Stimulated activated CD8-positive, alpha-beta memory T cell treated with anti-CD3 and anti-CD28 coated beads, Interleukin-4, amount 100 ng/mL, for 24 hours (primary cell): ENCODE data around the gene IQGAP2.
"Not testable (repeated sequence)": the region's sequence is repeated elsewhere in the genome, so short reads cannot be mapped to it uniquely, and the experiment has no call there.

Experiments used
- DNase-seq: peaks from one replicate; pipeline ENCODE4 v3.0.0-alpha.2; 2020; ENCODE audit warnings: low read depth

IQGAP2 gene, protein sequence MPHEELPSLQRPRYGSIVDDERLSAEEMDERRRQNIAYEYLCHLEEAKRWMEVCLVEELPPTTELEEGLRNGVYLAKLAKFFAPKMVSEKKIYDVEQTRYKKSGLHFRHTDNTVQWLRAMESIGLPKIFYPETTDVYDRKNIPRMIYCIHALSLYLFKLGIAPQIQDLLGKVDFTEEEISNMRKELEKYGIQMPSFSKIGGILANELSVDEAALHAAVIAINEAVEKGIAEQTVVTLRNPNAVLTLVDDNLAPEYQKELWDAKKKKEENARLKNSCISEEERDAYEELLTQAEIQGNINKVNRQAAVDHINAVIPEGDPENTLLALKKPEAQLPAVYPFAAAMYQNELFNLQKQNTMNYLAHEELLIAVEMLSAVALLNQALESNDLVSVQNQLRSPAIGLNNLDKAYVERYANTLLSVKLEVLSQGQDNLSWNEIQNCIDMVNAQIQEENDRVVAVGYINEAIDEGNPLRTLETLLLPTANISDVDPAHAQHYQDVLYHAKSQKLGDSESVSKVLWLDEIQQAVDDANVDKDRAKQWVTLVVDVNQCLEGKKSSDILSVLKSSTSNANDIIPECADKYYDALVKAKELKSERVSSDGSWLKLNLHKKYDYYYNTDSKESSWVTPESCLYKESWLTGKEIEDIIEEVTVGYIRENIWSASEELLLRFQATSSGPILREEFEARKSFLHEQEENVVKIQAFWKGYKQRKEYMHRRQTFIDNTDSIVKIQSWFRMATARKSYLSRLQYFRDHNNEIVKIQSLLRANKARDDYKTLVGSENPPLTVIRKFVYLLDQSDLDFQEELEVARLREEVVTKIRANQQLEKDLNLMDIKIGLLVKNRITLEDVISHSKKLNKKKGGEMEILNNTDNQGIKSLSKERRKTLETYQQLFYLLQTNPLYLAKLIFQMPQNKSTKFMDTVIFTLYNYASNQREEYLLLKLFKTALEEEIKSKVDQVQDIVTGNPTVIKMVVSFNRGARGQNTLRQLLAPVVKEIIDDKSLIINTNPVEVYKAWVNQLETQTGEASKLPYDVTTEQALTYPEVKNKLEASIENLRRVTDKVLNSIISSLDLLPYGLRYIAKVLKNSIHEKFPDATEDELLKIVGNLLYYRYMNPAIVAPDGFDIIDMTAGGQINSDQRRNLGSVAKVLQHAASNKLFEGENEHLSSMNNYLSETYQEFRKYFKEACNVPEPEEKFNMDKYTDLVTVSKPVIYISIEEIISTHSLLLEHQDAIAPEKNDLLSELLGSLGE (N-terminal part only)

DNA sequence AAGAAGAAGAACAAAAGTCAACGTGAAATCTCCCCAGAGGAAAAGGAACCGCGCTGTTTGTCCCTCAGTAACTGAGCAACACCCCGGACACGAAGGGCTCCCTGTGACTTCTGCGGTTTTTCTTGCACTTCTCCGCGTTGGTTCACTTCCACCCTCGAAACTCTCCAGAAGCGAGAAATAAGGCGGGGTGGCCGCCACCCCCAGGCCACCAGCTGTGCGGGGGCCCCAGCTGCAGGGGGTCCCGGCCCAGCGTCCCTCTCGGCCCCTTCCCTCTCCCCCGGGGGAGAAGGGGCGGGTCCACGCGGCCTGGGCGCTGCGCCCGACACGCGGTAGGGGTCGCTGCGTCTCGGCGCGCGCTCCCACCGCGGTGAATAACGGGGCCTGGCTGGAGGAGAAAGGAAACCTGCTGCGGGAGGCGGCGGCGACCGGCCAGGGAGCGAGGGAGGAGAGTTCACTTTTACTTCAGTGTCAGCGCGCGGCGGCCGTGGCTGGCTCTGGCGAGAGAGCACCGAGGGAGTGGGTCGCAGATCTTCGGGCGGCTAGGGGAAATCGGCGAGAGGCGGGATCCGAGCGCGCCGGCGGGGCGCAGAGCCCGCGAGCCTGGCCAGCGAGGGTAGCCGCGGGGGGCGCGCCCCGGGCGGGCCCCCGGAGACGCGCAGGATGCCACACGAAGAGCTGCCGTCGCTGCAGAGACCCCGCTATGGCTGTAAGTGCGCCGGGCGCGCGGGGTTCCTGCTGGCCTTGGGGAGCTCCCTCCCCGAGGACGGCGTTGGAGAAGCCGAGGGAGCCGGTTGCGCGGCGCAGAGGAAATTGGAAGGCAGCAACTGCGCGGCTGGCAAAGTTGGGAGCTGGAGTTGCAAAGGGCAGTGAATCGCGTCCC, at the start of gene IQGAP2:
IQGAP2 (plus strand) TSS at position 400 of the 880 bp plus-strand sequence; CDS start at position 661, 261 bp downstream.
- DNase-seq = peak; percentile 73

DNA sequence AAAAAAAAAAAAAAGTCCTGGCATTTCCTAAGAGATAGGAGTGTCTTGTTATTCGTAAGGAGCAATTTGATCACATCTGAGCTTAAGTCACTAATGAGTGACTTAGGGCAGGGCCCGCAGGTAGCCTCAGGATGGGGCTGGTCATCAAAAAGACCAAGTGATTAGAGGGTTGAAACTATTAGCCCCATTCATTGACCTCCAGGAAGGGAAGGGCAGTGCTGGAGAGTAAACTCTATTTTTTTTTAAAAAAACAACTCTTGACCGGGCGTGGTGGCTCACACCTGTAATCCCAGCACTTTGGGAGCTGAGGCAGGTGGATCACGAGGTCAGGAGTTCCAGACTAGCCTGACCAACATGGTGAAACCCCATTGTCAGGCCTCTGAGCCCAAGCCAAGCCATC, 46.2 kb upstream of the IQGAP2 start:
- DNase-seq = no peak

DNA sequence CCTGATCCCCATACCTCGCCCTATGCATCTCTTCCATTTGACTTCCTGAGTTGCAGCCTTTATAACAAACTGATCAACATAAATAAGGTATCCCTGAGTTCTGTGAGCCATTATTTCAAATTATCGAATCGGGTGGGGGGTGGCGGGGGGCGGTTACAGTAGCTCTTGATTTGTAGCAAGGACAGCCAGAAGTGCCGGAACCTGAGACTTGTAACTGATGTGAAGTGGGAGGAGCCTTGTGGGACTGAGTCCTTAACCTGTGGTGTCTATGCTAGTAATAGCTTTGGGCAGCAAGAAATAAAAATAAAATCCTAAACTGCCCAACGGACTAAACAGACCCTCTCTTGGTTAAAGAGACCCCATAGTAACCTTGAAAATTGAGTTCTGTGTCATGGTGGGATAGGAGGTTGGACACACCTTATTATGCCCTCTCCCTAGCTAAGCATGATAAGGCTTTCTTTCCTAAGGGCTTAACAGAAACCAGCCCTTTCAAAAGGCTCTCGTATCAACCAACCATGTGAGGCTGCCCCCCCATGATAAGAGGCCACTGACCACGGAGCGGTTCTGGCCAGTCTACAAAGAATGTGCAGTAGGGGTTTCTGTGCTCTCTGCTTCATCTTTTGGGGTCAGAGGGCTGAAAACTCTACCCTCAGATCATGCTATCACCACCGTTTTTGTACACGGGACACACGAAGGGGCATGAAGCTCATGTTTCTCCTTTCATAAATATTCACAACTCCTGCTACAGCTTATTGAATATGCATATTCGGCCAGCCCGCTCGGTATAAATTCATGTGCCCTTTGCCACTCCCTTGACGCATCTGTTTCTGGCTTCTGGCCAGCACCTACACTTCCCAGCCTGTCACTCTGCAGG, 39.5 kb upstream of the IQGAP2 start:
- no peak for DNase-seq

DNA sequence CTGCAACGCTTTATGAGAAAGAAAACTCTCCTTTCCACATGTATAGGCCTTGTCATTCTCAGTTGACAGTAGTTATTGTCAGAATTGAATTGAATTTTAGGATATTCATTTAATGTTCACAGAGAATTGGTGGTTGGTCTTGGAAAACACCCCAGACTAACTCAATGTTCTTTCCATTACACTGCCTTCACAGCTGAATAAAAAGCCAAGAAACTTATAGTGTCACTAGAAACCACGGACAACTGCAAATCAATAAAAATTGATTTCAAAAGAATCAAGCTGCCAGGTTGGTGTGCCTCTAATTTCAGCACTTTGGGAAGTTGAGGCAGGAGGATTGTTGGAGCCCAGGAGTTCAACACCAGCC, 38.9 kb upstream of the IQGAP2 start:
- DNase-seq = no peak

DNA sequence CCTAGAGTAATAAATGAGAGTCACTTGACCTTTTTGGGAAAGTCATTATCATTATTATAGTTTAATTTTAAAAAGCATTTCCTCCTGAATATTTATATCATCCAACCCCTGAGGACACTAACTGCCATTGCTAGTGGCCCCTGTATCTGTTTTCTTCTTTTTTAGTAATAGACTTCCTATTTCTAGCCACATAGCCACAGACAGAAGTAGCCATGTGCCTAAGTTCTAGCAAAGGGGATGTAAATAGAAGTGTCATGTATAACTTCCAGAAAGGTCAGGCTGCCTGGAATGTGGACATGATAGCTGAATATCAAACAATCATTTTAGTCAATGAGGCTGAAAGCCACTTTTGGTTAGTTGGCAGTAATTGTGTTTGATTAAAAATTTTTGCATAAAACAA, 37.5 kb upstream of the IQGAP2 start:
- DNase-seq = no peak

DNA sequence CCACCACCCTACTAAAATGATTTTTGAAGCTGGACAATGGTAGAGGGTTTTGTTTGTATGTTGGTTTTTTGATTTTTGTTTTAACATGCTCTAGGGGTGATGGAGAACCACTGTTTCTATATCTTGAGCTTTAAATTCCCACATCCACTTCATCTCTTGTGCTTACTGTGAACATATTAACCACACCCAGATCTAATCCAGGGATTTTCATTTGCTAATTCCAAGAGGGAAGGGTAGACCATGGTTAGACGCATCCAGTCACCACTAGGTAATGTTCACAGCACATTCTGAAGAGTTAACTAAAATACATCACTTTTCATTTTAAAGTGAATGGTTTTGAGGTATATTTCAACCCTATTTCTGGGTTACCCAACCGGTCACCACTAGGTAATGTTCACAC, 36.5 kb upstream of the IQGAP2 start:
- no peak for DNase-seq

DNA sequence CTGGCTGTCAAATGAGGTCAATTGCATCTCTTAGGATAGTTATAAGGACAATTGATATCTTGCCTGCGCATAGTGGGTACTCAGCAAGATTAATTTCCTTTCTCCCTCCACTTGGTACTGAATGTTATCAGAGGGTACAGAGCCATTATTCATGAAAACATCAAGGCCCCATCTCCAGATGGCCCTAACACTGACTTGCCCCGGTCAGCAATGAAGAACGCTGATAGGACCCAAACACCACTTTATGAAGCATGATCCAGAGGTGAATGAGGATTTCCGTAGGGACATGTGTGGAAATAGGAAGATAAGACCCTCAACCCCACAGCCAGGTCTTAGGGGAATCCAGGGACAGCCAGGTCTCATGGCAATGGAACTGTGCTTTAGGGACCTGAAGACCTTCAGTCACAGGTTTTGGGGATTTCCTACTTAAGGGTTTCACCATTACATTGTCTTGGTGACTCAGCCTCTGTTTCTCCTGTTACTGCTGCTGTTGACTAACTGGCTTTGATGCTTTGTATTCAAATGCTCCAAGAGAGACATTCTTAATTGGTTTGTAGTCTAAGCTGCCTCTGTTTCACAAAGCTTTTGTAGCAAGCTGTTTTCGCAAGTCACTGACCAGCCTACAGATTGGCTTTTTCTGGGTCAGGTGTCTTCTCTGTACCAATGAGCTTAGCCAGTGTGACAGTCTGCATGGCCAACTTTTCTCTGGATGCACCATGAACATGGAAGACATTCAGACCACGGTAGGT, 35.3 kb upstream of the IQGAP2 start:
- DNase-seq = no peak

DNA sequence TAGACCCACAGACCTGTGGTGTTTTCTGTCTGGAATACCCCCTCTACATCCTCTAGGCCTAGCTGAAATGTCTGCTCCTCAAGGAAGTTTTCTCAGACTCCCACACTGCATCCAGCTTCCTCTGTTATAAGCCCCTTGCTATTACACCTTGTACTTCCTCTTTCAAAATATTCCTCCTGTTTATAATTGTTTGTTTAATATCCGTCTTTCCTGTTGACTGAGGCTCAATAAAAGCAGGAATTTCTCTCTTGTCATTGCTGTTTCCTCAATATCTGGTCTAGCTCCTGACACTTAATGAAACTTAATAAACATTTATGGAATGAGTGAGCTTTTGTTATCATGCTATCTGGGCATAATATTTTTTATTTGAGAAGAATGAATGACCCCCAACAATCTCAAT, 34.1 kb upstream of the IQGAP2 start:
- no peak for DNase-seq

DNA sequence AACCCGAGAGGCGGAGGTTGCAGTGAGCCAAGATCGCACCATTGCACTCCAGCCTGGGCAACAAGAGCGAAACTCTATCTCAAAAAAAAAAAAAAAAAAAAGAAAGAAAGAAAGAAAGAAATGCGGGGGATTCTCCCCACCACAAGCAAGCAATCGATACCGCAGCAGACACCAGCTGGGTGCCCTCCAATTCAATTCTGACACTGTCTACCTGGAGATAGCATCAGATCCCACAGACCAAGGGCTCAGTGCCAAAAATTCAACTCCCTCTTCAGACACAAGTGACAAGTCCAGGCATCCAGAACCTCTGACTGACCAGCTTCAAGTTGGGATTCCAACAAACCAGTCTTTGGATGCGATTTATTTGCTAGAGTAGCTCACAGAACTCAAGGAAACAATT, 33.4 kb upstream of the IQGAP2 start:
- not testable (repeated sequence) for DNase-seq

DNA sequence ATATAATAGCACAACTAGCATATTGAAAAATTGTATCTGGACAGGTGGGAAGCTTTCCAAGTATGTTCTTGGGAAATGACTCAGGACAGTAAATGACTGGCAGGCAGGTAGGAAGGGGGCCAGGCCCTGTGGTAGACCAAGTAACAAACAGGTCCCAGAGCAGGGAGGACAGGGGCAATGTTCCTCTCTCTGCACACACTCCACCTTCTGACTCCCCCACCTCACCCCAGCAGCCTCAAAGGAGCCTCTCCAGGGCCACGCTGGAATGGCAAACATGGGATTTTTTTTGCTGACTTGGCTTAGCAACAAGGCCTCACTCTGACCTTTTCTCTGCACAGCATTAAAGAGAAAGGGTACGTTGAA, 31.1 kb upstream of the IQGAP2 start:
- no peak for DNase-seq

DNA sequence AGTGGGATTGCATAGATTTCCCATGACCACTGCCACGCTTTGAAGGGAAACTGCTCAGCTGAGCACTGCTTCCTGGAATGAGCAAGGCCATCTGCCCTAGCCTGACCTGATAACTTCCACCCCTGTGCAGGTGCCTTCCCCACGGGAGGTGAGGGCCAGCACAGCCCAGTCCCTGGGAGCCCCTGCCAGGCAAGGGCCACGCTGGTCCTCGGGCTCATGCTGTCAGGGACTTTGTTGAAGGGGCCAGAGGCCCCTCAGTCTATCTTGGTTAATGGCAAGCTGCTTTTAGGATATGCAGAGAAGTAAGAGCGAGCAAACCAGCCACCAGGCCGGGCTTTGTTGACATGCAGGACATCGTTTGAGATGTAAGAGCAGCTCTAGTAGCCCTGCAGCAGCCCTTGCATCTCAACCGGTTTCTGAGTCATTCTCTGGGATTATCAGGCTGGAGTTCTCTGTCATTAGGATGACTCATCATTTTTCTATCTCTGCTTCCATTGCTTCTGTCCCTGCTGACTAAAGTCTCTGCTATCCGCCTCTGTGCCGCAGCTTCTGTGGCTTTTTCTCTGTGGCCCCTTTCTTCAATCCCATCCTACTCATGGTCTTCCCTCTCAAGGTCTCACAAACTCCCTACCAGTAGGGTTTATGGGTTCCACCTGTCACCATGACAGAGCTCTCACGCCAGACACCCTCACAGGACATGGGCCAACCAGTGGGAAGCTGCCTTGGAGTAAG, 30.6 kb upstream of the IQGAP2 start:
- no peak for DNase-seq

DNA sequence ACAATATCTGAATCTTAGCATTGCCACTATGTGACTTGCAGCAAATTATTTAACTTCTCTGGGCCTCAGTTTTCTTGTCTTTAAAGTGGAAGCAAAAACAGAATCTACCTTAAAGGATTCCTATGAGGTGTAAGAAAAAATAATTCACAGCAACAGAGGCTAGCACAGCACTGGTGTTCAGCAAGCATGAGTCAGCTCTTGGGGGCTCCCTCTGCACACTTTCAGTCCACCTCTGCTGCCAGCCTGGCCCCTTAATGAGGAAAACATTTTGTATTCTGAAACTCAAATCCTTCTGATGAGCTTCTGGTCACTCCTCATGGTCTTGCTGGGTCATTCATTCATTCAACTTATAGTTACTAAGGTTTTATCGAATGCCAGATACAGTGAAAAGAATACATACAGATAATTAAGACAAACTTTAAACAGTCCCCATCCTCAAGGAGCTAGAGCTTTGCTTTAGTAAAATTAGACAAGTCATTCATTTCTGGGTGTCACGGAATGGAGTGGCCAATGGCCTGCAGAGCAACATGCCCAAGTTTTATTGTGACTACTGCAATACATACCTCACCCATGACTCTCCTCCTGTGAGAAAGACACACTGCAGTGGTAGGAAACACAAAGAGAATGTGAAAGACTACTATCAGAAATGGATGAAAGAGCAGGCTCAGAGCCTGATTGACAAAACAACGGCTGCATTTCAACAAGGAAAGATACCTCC, 26.8 kb upstream of the IQGAP2 start:
- DNase-seq = no peak

DNA sequence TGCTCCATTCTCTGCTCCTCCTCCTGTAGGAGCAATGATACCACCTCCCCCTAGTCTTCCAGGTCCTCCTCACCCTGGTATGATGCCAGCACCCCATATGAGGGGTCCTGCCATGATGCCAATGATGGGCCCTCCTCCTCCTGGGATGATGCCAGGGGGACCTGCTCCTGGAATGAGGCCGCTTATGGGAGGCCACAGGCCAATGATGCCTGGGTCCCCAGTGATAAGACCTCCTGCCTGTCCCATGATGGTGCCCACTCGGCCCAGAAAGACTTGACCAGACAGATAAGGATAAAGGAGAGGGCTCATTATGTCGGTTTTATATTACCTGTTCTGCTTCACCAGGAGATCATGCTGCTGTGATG, 26.2 kb upstream of the IQGAP2 start:
- DNase-seq = no peak

DNA sequence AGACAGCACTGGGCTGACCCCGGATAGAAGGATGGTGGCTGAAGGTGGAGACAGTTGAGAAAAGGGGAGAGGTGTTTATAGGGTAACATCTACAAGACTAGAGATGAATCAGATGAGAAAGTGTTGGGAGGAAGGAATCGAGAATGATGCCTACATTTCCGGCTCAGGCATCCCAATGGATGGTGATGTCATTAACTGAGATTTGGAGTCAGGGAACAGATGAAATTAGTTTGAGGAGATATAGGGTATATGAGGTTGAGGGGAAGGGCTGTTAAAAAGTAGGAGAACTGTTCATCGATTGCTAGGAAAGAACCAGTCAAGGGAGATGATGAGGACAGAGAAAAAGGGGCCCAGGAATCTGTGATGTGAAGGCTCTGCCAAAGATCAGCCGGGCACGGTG, 24.7 kb upstream of the IQGAP2 start:
- no peak for DNase-seq

DNA sequence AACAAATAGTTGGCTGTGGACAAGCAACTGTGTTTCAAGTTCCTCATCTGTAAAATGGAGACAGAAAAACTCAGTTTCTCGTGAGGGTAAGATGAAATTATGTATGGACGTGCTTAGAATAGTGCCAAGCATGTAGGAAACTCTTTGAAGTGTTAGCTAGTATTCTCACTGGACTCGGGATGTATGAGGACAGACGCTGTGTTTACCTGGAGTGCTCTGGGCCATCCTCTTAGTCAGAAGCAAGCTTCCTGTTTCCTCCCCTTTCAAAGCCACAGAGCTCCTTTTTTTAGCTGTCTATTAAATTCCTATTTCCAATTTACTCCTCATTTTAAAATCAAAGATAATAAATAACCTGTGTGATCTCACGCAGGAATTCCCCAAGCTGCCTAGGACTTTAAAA, 23.8 kb upstream of the IQGAP2 start:
- no peak for DNase-seq

DNA sequence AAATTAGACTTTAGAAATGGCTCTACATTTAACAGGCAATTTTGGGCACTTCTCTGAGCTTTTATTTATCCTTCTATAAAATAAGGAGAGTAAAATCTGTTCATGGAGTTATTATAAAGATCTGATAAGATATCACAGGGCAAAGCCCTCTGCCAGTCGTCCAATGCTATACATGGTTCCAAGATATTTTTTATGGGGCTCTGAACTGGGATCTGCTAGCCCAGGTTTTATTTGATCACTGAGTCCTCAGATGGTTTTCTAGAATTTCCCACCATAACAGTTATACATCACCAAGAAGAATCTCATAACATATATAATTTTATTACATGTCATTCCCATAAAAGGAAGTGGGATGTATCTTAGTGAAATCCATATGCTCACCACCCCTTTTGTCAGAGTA, 23.2 kb upstream of the IQGAP2 start:
- no peak for DNase-seq

DNA sequence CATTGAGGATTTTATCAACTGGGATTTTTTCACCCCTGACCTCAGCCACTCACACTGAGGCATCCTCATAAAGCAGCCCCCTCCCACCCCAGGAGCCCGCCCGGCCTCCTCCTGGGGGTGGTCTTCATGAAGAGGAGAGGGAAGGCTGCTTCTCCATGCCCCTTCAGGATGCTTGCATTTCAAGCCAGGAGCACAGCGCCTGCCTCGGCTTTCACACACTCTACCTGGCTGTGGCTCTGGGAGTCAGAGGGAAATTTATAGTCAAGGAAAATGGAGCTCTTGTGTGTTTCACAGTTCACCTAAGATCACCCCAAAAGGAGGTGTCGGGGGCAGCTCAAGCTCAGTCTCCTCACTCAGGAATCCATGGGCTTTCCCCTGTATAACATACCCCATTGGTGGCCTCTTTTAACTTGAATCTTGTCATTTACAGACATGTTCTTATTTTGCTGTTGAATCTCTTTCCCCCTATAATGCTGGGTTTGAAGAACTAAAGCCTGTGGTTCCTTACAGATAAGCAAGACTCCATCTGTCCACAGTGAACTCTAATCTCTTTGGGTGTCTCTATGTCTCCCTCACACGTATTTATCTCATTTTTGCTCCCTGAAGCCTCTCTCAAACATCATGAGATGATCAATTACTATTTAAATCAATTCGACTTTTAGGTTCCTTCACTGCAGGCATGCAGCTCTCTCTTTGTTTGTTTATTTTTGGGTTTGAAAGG, 22.6 kb upstream of the IQGAP2 start:
- no peak for DNase-seq
